ENCODE results near the gene TRIM24.

TRIM24 gene

GRCh38 chr7:138458576-138459412, 1.3 kb upstream of the TRIM24 start:
- no peak for TF ChIP-seq CTCF (IDR thresholded peaks at IDR 0.05)

GRCh38 chr7:138459413-138460175, 465 bp upstream of the TRIM24 start:
- no peak for TF ChIP-seq CTCF (IDR thresholded peaks at IDR 0.05)

GRCh38 chr7:138460649-138461607, 869 bp downstream of the TRIM24 start:
- TF ChIP-seq CTCF (IDR thresholded peaks at IDR 0.05): no peak

GRCh38 chr7:138465046-138465445, 5.0 kb downstream of the TRIM24 start:
- TF ChIP-seq CTCF (IDR thresholded peaks at IDR 0.05): no peak

GRCh38 chr7:138468244-138469123, 8.4 kb downstream of the TRIM24 start:
- no peak for TF ChIP-seq CTCF (IDR thresholded peaks at IDR 0.05)

- TF ChIP-seq CTCF (IDR thresholded peaks at IDR 0.05): no peak
These were observed 10.5 kb downstream of the TRIM24 start for GRCh38 chr7:138470391-138471157.
